ENCODE data around the gene DDB1. TPM values are rescaled to one million over a fixed set of nuclear protein-coding genes. Genes with fewer than 3 reads are reported as not detected.
A peak's percentile ranks its signal among the peaks of the same experiment; 100 is the strongest.

DDB1 gene
- total and polyA plus RNA-seq, 2 of the 13 experiments (the other 11 are each of a cell fraction or from before 2014, with no cell fraction given) = 217 to 266 TPM

- TF ChIP-seq, protein P1, sequence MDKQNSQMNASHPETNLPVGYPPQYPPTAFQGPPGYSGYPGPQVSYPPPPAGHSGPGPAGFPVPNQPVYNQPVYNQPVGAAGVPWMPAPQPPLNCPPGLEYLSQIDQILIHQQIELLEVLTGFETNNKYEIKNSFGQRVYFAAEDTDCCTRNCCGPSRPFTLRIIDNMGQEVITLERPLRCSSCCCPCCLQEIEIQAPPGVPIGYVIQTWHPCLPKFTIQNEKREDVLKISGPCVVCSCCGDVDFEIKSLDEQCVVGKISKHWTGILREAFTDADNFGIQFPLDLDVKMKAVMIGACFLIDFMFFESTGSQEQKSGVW (CRISPR knock-in tag; IDR thresholded peaks at IDR 0.05; ENCODE audit: borderline replicate concordance) = no peak
- TF ChIP-seq RBFOX2 (IDR thresholded peaks at IDR 0.05; ENCODE audit: low read depth, low read length) = 0 out of 2 replicates have a peak, but pooled peaks have one; percentile 32
Observed at GRCh38 chr11:61342207-61342803, 9.4 kb upstream of the DDB1 start (continued).

DNA sequence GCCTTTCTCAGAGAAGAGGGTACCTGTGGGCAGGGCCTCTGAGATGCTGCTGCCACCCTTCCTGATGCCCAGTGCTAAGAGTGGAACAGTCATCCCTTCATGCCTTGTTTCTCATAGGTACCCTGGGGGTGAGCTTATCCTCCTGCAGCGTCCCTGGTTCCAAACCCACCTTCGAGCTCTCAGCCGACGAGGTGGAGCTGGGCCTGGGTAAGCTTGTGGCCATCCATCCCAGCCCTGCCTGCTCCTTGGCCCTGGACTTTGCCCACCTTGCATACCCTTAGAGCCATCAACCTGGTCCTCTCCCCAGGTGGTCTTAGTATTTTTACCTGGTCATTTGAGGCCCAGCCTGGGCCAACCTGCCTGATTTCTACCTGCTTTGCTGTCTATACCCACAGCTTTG lies 8.8 kb upstream of the DDB1 start:
- H2AFZ ChIP-seq (ENCODE audit: low read length) = no peak overlapping the region
- no peaks in the 10 kb centered on the region for H3K27me3 ChIP-seq (ENCODE audit: control insufficient read depth in 1 of 2, insufficient read depth in 2 of 2, low read length in 2 of 2)
- peaks cover 8% of the 10 kb centered on the region for H3K4me1 ChIP-seq (ENCODE audit: insufficient read depth, low read length)
- ATAC-seq = no peak
- H3K27ac ChIP-seq (ENCODE audit: extremely low read length, insufficient read depth, low read length) = no peak overlapping the region
- FAIRE-seq = no peak
- CTCF ChIA-PET (ENCODE audit: low intra/inter-chr PET ratio, low total read pairs) = no interaction called here
- in situ Hi-C loops (cut with HindIII; ENCODE audit: extremely low pct_ligation_motif_present, low pct_unique_long_range_greater_than_20kb) = no loop called here
- no peaks in the 10 kb centered on the region for H3K9me3 ChIP-seq (ENCODE audit: low read length)
- no peak overlapping the region for H3K4me2 ChIP-seq (ENCODE audit: low read depth, low read length)
- no peak overlapping the region for H3K9ac ChIP-seq (ENCODE audit: insufficient read depth, low read depth, low read length)
- WGBS (ENCODE audit: low lambda C conversion rate) = 96% methylated on average over 4 of the region's 4 CpGs
- no peak overlapping the region for H3K4me3 ChIP-seq (replicated peaks in 1 of 3; ENCODE audit: insufficient read depth in 1 of 3, low read depth in 2 of 3, low read length in 3 of 3)
- peaks cover 14% of the 10 kb centered on the region for H3K79me2 ChIP-seq (ENCODE audit: insufficient read depth, low read length)
- TF ChIP-seq ZNF337 (CRISPR knock-in tag; IDR thresholded peaks at IDR 0.05; ENCODE audit: borderline replicate concordance, low read depth) (no peak), NFE2L2 (IDR thresholded peaks at IDR 0.05; ENCODE audit: low read length) (no peak), HMGA1 (CRISPR knock-in tag; conservative IDR thresholded peaks at IDR 0.05) (no peak), ZNF225 (CRISPR knock-in tag; IDR thresholded peaks at IDR 0.05) (no peak), PAXIP1 (CRISPR knock-in tag; conservative IDR thresholded peaks at IDR 0.05) (no peak), FOXA3 (CRISPR knock-in tag; IDR thresholded peaks at IDR 0.05) (no peak), ELF3 (CRISPR knock-in tag; IDR thresholded peaks at IDR 0.05) (no peak), ZNF354B (CRISPR knock-in tag; IDR thresholded peaks at IDR 0.05) (no peak), GABPB1 (CRISPR knock-in tag; IDR thresholded peaks at IDR 0.05) (no peak), TMF1 (CRISPR knock-in tag; IDR thresholded peaks at IDR 0.05; ENCODE audit: low read depth) (no peak), CENPX (CRISPR knock-in tag; IDR thresholded peaks at IDR 0.05) (no peak), ZNF121 (CRISPR knock-in tag; IDR thresholded peaks at IDR 0.05) (no peak), FOXA1 (IDR thresholded peaks at IDR 0.05) (no peak), FOXA1 (CRISPR knock-in tag; IDR thresholded peaks at IDR 0.05) (no peak), ZFAT (CRISPR knock-in tag; conservative IDR thresholded peaks at IDR 0.05) (no peak)
- TF ChIP-seq, protein P2, sequence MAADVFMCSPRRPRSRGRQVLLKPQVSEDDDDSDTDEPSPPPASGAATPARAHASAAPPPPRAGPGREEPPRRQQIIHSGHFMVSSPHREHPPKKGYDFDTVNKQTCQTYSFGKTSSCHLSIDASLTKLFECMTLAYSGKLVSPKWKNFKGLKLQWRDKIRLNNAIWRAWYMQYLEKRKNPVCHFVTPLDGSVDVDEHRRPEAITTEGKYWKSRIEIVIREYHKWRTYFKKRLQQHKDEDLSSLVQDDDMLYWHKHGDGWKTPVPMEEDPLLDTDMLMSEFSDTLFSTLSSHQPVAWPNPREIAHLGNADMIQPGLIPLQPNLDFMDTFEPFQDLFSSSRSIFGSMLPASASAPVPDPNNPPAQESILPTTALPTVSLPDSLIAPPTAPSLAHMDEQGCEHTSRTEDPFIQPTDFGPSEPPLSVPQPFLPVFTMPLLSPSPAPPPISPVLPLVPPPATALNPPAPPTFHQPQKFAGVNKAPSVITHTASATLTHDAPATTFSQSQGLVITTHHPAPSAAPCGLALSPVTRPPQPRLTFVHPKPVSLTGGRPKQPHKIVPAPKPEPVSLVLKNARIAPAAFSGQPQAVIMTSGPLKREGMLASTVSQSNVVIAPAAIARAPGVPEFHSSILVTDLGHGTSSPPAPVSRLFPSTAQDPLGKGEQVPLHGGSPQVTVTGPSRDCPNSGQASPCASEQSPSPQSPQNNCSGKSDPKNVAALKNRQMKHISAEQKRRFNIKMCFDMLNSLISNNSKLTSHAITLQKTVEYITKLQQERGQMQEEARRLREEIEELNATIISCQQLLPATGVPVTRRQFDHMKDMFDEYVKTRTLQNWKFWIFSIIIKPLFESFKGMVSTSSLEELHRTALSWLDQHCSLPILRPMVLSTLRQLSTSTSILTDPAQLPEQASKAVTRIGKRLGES (CRISPR knock-in tag; IDR thresholded peaks at IDR 0.05; ENCODE audit: borderline replicate concordance) = no peak
- no peak for DNase-seq (ENCODE audit: low spot score)
- intact Hi-C loops (cut with micrococcal nuclease; ENCODE audit: unreplicated experiment) = no loop called here
- BruUV-seq (replicated peaks) = no TSS peak
- H3K36me3 ChIP-seq (replicated peaks in 1 of 2; ENCODE audit: control insufficient read depth in 1 of 2, insufficient read depth in 2 of 2, low read length in 2 of 2) = peaks cover 54 to 86% of the 10 kb centered on the region in 2 experiments
- peaks cover 7% of the 10 kb centered on the region; the same call in 1 of the 2 replicates for H4K20me1 ChIP-seq (ENCODE audit: insufficient read depth, low read length)
- POLR2A ChIA-PET = interaction anchor here (1.7 kb wide), 1 partner anchor 20 kb away, joined by 4 read pairs; the partner anchor contains the start of genes CYB561A3 and TMEM138
